ENCODE data around the gene FAM241A.
"Not testable (repeated sequence)": the region's sequence is repeated elsewhere in the genome, so short reads cannot be mapped to it uniquely, and the experiment has no call there.

FAM241A gene

DNA sequence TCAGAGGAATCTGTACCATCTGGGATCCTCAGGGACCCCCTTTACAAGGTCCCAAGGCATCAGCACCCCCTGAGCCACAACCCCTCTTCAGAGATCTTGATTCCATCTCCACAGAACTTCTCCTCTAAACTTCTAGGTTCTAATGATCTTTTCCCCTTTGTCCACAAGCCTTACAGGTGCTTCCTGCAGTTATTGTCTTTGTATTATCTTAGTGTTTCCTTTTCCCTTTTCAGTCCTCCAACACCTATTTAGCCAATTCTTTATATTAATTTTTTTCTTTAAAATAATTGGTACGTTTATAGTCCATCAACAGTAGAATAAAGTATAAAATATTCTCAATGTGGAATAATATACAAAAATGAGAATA is 35.2 kb upstream of the FAM241A start:
- TF ChIP-seq, protein P1, sequence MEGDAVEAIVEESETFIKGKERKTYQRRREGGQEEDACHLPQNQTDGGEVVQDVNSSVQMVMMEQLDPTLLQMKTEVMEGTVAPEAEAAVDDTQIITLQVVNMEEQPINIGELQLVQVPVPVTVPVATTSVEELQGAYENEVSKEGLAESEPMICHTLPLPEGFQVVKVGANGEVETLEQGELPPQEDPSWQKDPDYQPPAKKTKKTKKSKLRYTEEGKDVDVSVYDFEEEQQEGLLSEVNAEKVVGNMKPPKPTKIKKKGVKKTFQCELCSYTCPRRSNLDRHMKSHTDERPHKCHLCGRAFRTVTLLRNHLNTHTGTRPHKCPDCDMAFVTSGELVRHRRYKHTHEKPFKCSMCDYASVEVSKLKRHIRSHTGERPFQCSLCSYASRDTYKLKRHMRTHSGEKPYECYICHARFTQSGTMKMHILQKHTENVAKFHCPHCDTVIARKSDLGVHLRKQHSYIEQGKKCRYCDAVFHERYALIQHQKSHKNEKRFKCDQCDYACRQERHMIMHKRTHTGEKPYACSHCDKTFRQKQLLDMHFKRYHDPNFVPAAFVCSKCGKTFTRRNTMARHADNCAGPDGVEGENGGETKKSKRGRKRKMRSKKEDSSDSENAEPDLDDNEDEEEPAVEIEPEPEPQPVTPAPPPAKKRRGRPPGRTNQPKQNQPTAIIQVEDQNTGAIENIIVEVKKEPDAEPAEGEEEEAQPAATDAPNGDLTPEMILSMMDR (IDR thresholded peaks at IDR 0.05; ENCODE audit: low read depth, low read length, missing control alignments), result no peak
- DNase-seq (ENCODE audit: low read depth), result no peak
- in situ Hi-C loops (cut with HindIII; ENCODE audit: low sequenced_read_pairs), result no loop called here
- no peak overlapping the region for H3K4me3 ChIP-seq (ENCODE audit: low read depth, low read length)

DNA sequence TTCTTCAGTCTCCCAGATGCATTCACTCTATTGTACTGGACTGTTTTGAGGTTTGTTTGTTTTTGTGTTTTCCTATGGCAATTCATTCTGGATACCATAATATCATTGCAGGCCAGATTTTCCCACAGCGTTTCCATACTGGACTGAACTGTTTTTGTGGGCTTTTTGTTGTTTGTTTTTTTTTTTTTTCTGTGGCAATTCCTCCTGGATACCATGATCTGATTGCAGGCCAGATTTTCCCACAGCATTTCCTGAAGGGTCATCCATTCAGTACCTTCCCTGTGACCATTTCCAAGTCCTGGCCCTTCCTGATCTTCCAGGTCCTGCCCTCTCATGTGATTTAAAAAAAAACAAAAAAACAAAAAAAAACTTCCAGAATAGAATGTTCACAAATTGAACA is 33.9 kb upstream of the FAM241A start:
- in situ Hi-C loops (cut with HindIII; ENCODE audit: low sequenced_read_pairs), result no loop called here
- DNase-seq (ENCODE audit: low read depth), result no peak
- TF ChIP-seq, protein P1 (IDR thresholded peaks at IDR 0.05; ENCODE audit: low read depth, low read length, missing control alignments), result no peak
- no peak overlapping the region for H3K4me3 ChIP-seq (ENCODE audit: low read depth, low read length)

DNA sequence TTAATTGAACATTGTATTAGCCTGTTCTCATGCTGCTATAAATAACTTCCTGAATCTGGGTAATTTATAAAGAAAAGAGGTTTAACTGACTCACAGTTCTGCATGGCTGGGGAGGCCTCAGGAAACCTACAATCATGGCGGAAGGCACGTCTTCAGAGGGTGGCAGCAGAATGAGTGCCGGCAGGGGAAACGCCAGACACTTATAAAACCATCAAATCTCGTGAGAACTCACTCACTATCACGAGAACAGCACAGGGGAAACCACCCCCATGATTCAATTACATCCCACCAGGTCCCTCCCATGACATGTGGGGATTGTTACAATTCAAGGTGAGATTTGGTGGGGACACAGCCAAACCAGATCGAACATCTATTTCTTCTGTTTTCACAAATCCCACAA is 33.2 kb upstream of the FAM241A start:
- in situ Hi-C loops (cut with HindIII; ENCODE audit: low sequenced_read_pairs); DNase-seq (ENCODE audit: low read depth): not testable (repeated sequence)

DNA sequence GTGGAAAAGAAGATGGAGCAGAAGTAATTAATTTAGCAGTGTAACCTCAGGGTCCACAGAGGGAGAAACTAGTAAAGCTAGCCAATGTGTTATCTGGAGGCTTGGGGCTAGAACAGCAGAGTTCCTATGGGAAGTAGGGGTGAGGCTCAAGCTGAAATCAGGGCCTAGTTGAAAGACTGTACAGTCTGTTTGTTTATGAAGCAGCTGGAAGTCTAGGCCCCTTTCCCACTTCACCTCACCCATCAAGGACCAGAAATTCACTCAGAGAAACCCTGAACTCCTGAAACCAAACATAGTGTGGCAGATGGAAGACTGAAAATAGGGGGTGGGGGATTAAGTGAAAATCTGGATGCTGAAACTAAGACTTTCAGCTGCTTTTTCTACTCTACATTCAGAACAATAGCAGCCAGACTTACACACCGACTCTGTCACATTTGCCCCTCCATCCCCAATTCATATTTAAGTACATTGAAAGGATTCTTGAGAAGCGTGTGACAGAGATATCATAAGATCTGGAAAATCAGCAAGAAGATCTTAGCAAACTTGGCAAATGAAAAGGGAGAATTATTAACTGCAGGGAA is 32.6 kb upstream of the FAM241A start:
- in situ Hi-C loops (cut with HindIII; ENCODE audit: low sequenced_read_pairs), result no loop called here
- TF ChIP-seq, protein P1 (IDR thresholded peaks at IDR 0.05; ENCODE audit: low read depth, low read length, missing control alignments), result no peak
- no peak for DNase-seq (ENCODE audit: low read depth)
- H3K4me3 ChIP-seq (ENCODE audit: low read depth, low read length), result no peak overlapping the region

More for the DNA sequence above, 33.2 kb upstream of the FAM241A start:
- not testable (repeated sequence) for H3K4me3 ChIP-seq (ENCODE audit: low read depth, low read length)

DNA sequence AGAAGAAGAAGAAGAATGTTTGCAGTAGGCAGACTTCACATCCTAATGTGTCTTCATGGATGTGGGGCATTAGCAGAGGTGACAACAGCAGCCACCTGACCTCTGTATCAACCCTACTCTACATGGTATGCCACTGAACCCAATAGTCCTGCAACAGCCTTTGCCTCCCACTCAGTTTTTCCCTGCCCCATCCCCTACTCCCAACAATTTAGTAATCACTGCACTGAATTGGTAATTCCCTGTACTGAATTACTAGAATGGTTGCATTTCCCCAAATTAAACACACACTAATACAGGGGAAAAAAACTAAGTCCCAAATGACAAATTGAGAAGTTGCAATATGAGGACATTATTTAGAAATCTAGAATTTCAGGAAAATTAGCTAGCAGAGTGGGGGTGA is 31.4 kb upstream of the FAM241A start:
- TF ChIP-seq, protein P1 (IDR thresholded peaks at IDR 0.05; ENCODE audit: low read depth, low read length, missing control alignments), result no peak
- in situ Hi-C loops (cut with HindIII; ENCODE audit: low sequenced_read_pairs), result no loop called here
- no peak overlapping the region for H3K4me3 ChIP-seq (ENCODE audit: low read depth, low read length)
- DNase-seq (ENCODE audit: low read depth), result no peak

DNA sequence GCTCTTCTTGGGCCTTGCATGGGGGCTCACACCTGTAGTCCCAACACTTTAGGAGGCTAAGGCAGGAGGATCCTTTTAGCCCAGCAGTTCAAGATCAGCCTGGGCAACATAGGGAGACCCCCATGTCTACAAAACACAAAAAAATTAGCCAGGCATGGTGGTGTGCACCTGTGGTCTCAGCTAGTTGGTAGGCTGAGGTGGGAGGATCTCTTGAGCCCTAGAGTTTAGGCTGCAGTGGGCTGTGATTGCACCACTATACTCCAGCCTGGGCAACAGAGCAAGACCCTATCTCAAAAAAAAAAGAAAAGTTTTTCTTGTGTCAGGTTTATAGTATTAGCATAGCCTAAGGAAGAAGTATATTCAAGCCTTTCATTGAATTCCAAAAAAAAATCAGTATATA is 30.8 kb upstream of the FAM241A start:
- DNase-seq (ENCODE audit: low read depth), result no peak
- H3K4me3 ChIP-seq (ENCODE audit: low read depth, low read length), result no peak overlapping the region
- TF ChIP-seq, protein P1 (IDR thresholded peaks at IDR 0.05; ENCODE audit: low read depth, low read length, missing control alignments), result no peak
- in situ Hi-C loops (cut with HindIII; ENCODE audit: low sequenced_read_pairs), result no loop called here

DNA sequence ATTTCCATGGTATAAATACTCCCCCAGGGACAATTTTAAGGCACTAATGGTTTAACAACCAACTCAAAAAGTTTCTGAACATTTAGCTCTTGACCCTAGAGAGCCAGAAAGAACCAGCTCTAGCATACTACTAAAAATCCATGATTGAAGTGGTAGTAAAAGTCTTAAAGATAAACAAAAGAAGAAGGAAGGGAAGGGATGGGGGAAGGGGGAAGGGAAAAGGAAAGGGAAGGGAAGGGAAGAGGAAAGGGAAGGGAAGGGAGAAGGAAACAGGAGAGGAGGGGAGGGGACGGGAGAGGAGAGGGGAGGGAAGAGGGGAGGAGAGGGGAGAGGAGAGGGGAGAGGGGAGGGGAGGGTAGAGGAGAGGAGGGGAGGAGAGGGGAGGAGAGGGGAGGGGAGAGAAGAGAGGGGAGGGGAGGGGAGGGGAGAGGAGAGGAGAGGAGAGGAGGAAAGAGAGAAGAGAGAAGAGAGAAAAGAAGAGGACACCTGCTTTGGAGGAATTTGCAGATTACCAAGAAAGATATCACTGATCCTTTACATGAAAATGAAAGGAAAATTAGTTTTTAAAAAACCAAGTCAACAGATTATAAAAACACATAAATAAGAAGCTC is 26.4 kb upstream of the FAM241A start:
- H3K4me3 ChIP-seq (ENCODE audit: low read depth, low read length), result no peak overlapping the region
- in situ Hi-C loops (cut with HindIII; ENCODE audit: low sequenced_read_pairs), result no loop called here
- TF ChIP-seq, protein P1 (IDR thresholded peaks at IDR 0.05; ENCODE audit: low read depth, low read length, missing control alignments), result no peak
- DNase-seq (ENCODE audit: low read depth), result no peak

Measured in astrocyte of the cerebellum (primary cell).